HUES64 (cell line): ENCODE results near the gene ADAMTS1.

Experiments
- H3K27ac ChIP-seq: 2 replicates; pipeline ENCODE4 v1.7.0; 2013; ENCODE audit warnings: low read depth, low read length, inconsistent platforms
- H3K27me3 ChIP-seq: 2 replicates; pipeline ENCODE4 v1.6.1; 2013; ENCODE audit warnings: mild to moderate bottlenecking, low read length; ENCODE audit not compliant: insufficient read depth
- H3K36me3 ChIP-seq: 2 replicates; pipeline ENCODE4 v1.6.1; 2013; ENCODE audit warnings: mild to moderate bottlenecking, low read length; ENCODE audit not compliant: insufficient read depth
- H3K4me1 ChIP-seq: 2 replicates; pipeline ENCODE4 v1.6.1; 2013; ENCODE audit warnings: mild to moderate bottlenecking, low read length, moderate library complexity; ENCODE audit not compliant: insufficient read depth
- H3K4me3 ChIP-seq: 2 replicates; pipeline ENCODE4 v1.5.1; 2013; ENCODE audit warnings: mild to moderate bottlenecking, low read length, moderate library complexity
- H3K9ac ChIP-seq: 2 replicates; pipeline ENCODE4 v1.6.1; 2013; ENCODE audit warnings: mild to moderate bottlenecking, low read depth, low read length
- H3K9me3 ChIP-seq: 2 replicates; pipeline ENCODE4 v1.6.1; 2013; ENCODE audit warnings: low read depth, low read length; ENCODE audit not compliant: insufficient read depth
- WGBS: fragments of 150-250, 120-280 bp; methylation state at CpG from one replicate; pipeline ENCODE4 v1.1.7; 2013; ENCODE audit warnings: missing lambda C conversion rate; 5-methylcytosine and 5-hydroxymethylcytosine counted together

The ADAMTS1 gene

GRCh38 chr21:26844258-26845065 lies 747 bp downstream of the ADAMTS1 start:
- Histone ChIP-seq H3K9ac (peak overlapping the region; percentile 89), H3K4me3 (peak overlapping the region; percentile 74), H3K27me3 (peaks cover 26% of the 10 kb centered on the region), H3K27ac (peak overlapping the region; percentile 69), H3K4me1 (peaks cover 16% of the 10 kb centered on the region), H3K36me3 (peaks cover 29% of the 10 kb centered on the region), H3K9me3 (no peaks in the 10 kb centered on the region)
- under 1% methylated on average over 96 of the region's 96 CpGs for WGBS

GRCh38 chr21:26843933-26844257 lies 1.3 kb downstream of the ADAMTS1 start:
- Histone ChIP-seq H3K9ac (peak overlapping the region; percentile 89), H3K27me3 (peaks cover 26% of the 10 kb centered on the region), H3K27ac (no peak overlapping the region), H3K4me1 (peaks cover 16% of the 10 kb centered on the region), H3K36me3 (peaks cover 35% of the 10 kb centered on the region), H3K9me3 (no peaks in the 10 kb centered on the region), H3K4me3 (peak overlapping the region; percentile 74)
- 1% methylated on average over 11 of the region's 11 CpGs for WGBS

GRCh38 chr21:26842974-26843932 lies 2.0 kb downstream of the ADAMTS1 start:
- Histone ChIP-seq H3K9ac (peak overlapping the region; percentile 89), H3K9me3 (no peaks in the 10 kb centered on the region), H3K27ac (peak overlapping the region; percentile 24; the same call in 1 of the 2 replicates), H3K27me3 (peaks cover 22% of the 10 kb centered on the region), H3K4me1 (peaks cover 16% of the 10 kb centered on the region), H3K36me3 (peaks cover 41% of the 10 kb centered on the region), H3K4me3 (peak overlapping the region; percentile 74)
- WGBS: 5% methylated on average over 34 of the region's 35 CpGs

- no peaks in the 10 kb centered on the region for H3K9me3 ChIP-seq
- H3K36me3 ChIP-seq: peaks cover 51% of the 10 kb centered on the region
- H3K27me3 ChIP-seq: peaks cover 12% of the 10 kb centered on the region
- H3K4me1 ChIP-seq: peaks cover 16% of the 10 kb centered on the region
- peak overlapping the region; percentile 89; the same call in 1 of the 2 replicates for H3K9ac ChIP-seq
- 89% methylated on average over 11 of the region's 11 CpGs for WGBS
- H3K4me3 ChIP-seq: peak overlapping the region; percentile 74
- 0 out of 2 replicates have a peak overlapping the region, but pooled peaks have one; percentile 24 for H3K27ac ChIP-seq
Observed at GRCh38 chr21:26842300-26842699, 2.9 kb downstream of the ADAMTS1 start.

- no peak overlapping the region for H3K27ac ChIP-seq
- 97% methylated on average over 7 of the region's 7 CpGs for WGBS
- H3K9me3 ChIP-seq: no peaks in the 10 kb centered on the region
- H3K36me3 ChIP-seq: peaks cover 65% of the 10 kb centered on the region
- H3K4me3 ChIP-seq: no peak overlapping the region
- no peaks in the 10 kb centered on the region for H3K27me3 ChIP-seq
- H3K4me1 ChIP-seq: peaks cover 10% of the 10 kb centered on the region
- no peak overlapping the region for H3K9ac ChIP-seq
Observed at GRCh38 chr21:26840912-26841311, 4.3 kb downstream of the ADAMTS1 start.

GRCh38 chr21:26840201-26840600 lies 5.0 kb downstream of the ADAMTS1 start:
- no peaks in the 10 kb centered on the region for H3K27me3 ChIP-seq
- H3K36me3 ChIP-seq: peaks cover 68% of the 10 kb centered on the region
- H3K4me3 ChIP-seq: no peak overlapping the region
- no peak overlapping the region for H3K27ac ChIP-seq
- H3K9ac ChIP-seq: no peak overlapping the region
- H3K9me3 ChIP-seq: no peaks in the 10 kb centered on the region
- H3K4me1 ChIP-seq: peaks cover 10% of the 10 kb centered on the region
- WGBS: 86% methylated on average over 10 of the region's 10 CpGs

- H3K36me3 ChIP-seq: peaks cover 68% of the 10 kb centered on the region
- no peaks in the 10 kb centered on the region for H3K9me3 ChIP-seq
- 94% methylated on average over 3 of the region's 3 CpGs for WGBS
- H3K4me3 ChIP-seq: no peak overlapping the region
- H3K9ac ChIP-seq: no peak overlapping the region
- no peak overlapping the region for H3K27ac ChIP-seq
- no peaks in the 10 kb centered on the region for H3K27me3 ChIP-seq
- peaks cover 7% of the 10 kb centered on the region for H3K4me1 ChIP-seq
Observed at GRCh38 chr21:26837539-26837938, 7.7 kb downstream of the ADAMTS1 start.

GRCh38 chr21:26836528-26836927 lies 8.7 kb downstream of the ADAMTS1 start:
- peaks cover 57% of the 10 kb centered on the region for H3K36me3 ChIP-seq
- H3K27ac ChIP-seq: no peak overlapping the region
- H3K9me3 ChIP-seq: no peaks in the 10 kb centered on the region
- H3K9ac ChIP-seq: no peak overlapping the region
- WGBS: 90% methylated on average over 3 of the region's 3 CpGs
- no peak overlapping the region for H3K4me3 ChIP-seq
- no peaks in the 10 kb centered on the region for H3K27me3 ChIP-seq
- no peaks in the 10 kb centered on the region for H3K4me1 ChIP-seq

GRCh38 chr21:26835714-26836265 lies 9.4 kb downstream of the ADAMTS1 start:
- Histone ChIP-seq H3K27ac (no peak overlapping the region), H3K27me3 (no peaks in the 10 kb centered on the region), H3K4me3 (no peak overlapping the region), H3K9me3 (no peaks in the 10 kb centered on the region), H3K9ac (no peak overlapping the region), H3K4me1 (no peaks in the 10 kb centered on the region), H3K36me3 (peaks cover 52% of the 10 kb centered on the region)
- 93% methylated on average over 2 of the region's 2 CpGs for WGBS

- no peak overlapping the region for H3K27ac ChIP-seq
- no peak overlapping the region for H3K4me3 ChIP-seq
- H3K4me1 ChIP-seq: no peaks in the 10 kb centered on the region
- peaks cover 46% of the 10 kb centered on the region for H3K36me3 ChIP-seq
- H3K9me3 ChIP-seq: no peaks in the 10 kb centered on the region
- WGBS: 89% methylated on average over 5 of the region's 7 CpGs
- no peaks in the 10 kb centered on the region for H3K27me3 ChIP-seq
- no peak overlapping the region for H3K9ac ChIP-seq
Observed at GRCh38 chr21:26835027-26835713, 10.0 kb downstream of the ADAMTS1 start.
